Caco-2 (cell line): Measurements from ENCODE around the gene RBM4. TPM values are rescaled to one million over a fixed set of nuclear protein-coding genes. Genes with fewer than 3 reads are reported as not detected.
A peak's percentile ranks its signal among the peaks of the same experiment; 100 is the strongest.

Source experiments
- BruUV-seq: library from RNA; stranded (reverse); fragments of 400-500 nt; replicated peaks from 2 replicates; lab custom pipeline; 2021; lab: Mats Ljungman, UMichigan
- CTCF ChIA-PET: fragments of 300-600 bp; sonication (Branson Sonifier 250); formaldehyde crosslinking; loops from one replicate; lab custom pipeline; 2022; ENCODE audit warnings: antibody characterized with exemption; lab: Charles Lee
- POLR2A ChIA-PET: fragments of 300-600 bp; sonication (Branson Sonifier 250); formaldehyde crosslinking; loops from one replicate; lab custom pipeline; 2022; ENCODE audit warnings: antibody characterized with exemption; lab: Charles Lee
- DNase-seq, 2 experiments: peaks; one replicate each; pipeline versions ENCODE4 v3.0.0 to v3.0.0-alpha.2; 2020 to 2022
- H3K27me3 ChIP-seq: replicated peaks from 2 replicates; pipeline ENCODE4 v1.6.0; 2011; ENCODE audit warnings: low read length; ENCODE audit not compliant: control insufficient read depth, insufficient read depth
- H3K36me3 ChIP-seq: 2 replicates; pipeline ENCODE4 v1.5.1; 2011; ENCODE audit warnings: low read length; ENCODE audit not compliant: control insufficient read depth, insufficient read depth
- H3K4me1 ChIP-seq: fragments of 250-450 bp; sonication (Bioruptor Pico); 2 replicates; pipeline ENCODE4 v1.5.1; 2020; ENCODE audit warnings: mild to moderate bottlenecking
- H3K4me3 ChIP-seq: 2 replicates; pipeline ENCODE4 v1.5.1; 2011; ENCODE audit warnings: low read depth, mild to moderate bottlenecking, control low read depth, low read length
- H3K9me3 ChIP-seq: fragments of 250-450 bp; sonication (Bioruptor Pico); 2 replicates; pipeline ENCODE4 v1.5.1; 2020; ENCODE audit warnings: mild to moderate bottlenecking, moderate library complexity
- H3K27ac Mint-ChIP-seq: one replicate; pipeline ENCODE4 v1.8.0; 2022; ENCODE audit warnings: mixed read lengths; ENCODE audit not compliant: unreplicated experiment
- H3K27me3 Mint-ChIP-seq: one replicate; pipeline ENCODE4 v1.8.0; 2022; ENCODE audit warnings: mixed read lengths; ENCODE audit not compliant: insufficient read depth, unreplicated experiment
- H3K36me3 Mint-ChIP-seq: one replicate; pipeline ENCODE4 v1.8.0; 2022; ENCODE audit warnings: mild to moderate bottlenecking, mixed read lengths; ENCODE audit not compliant: insufficient read depth, unreplicated experiment
- H3K4me1 Mint-ChIP-seq: one replicate; pipeline ENCODE4 v1.8.0; 2022; ENCODE audit warnings: low read depth, mixed read lengths; ENCODE audit not compliant: unreplicated experiment
- H3K4me3 Mint-ChIP-seq: one replicate; pipeline ENCODE4 v1.8.0; 2022; ENCODE audit warnings: mild to moderate bottlenecking, moderate library complexity, mixed read lengths; ENCODE audit not compliant: unreplicated experiment
- H3K9me3 Mint-ChIP-seq: one replicate; pipeline ENCODE4 v1.8.0; 2022; ENCODE audit warnings: mixed read lengths; ENCODE audit not compliant: unreplicated experiment
- intact Hi-C: fragments of 100-400 bp; cut with micrococcal nuclease; formaldehyde crosslinking; loops from one replicate; pipeline ENCODE4 v1.10.0; 2022; ENCODE audit not compliant: unreplicated experiment
- total RNA-seq: library from RNA; stranded (reverse); gene quantifications from 2 replicates; pipeline ENCODE4 v1.2.3, GENCODE V29; 2022
- TF ChIP-seq, protein P1 (sequence below), 2 experiments: fragments of 200-600 bp in 1 of 2; IDR thresholded peaks; 1 replicate in 1 of 2; 2 replicates in 1 of 2; pipeline versions ENCODE4 v1.5.1 to v1.8.0; 2011 to 2022; ENCODE audit warnings: antibody characterized with exemption in 1 of 2, control low read depth in 1 of 2, inconsistent platforms in 1 of 2, low read depth in 1 of 2, low read length in 1 of 2, mild to moderate bottlenecking in 1 of 2, moderate library complexity in 1 of 2; ENCODE audit not compliant: insufficient read depth in 1 of 2, severe bottlenecking in 1 of 2, unreplicated experiment in 1 of 2

Gene RBM4
- total RNA-seq, 1 experiment from 2014 or later = 257 TPM

- Mint-ChIP-seq H3K4me1 (peaks cover 6% of the 10 kb centered on the region), H3K36me3 (peaks cover 14% of the 10 kb centered on the region), H3K27me3 (no peaks in the 10 kb centered on the region), H3K4me3 (no peak overlapping the region), H3K9me3 (no peaks in the 10 kb centered on the region), H3K27ac (no peak overlapping the region)
- Histone ChIP-seq H3K4me3 (no peak overlapping the region), H3K27me3 (no peaks in the 10 kb centered on the region), H3K9me3 (peaks cover 4% of the 10 kb centered on the region; the same call in 1 of the 2 replicates), H3K36me3 (no peaks in the 10 kb centered on the region), H3K4me1 (peaks cover 23% of the 10 kb centered on the region)
- DNase-seq = no peak
- ChIA-PET POLR2A (interaction anchor here (0.6 to 2.7 kb wide), 3 partner anchors 27 to 124 kb away, joined by 6 to 9 read pairs (median 9); partner anchors contain the start of genes PELI3, RBM14 and RBM4), CTCF (interaction anchor here (0.8 to 1.6 kb wide), 2 partner anchors 28 to 88 kb away, joined by 3 read pairs; no protein-coding TSS in a partner anchor)
- no TSS peak for BruUV-seq
- intact Hi-C loops = loop anchor here (5.0 kb wide), 1 partner anchor 43 kb away; the partner anchor contains the start of genes ACTN3 and ZDHHC24
- TF ChIP-seq, protein P1, sequence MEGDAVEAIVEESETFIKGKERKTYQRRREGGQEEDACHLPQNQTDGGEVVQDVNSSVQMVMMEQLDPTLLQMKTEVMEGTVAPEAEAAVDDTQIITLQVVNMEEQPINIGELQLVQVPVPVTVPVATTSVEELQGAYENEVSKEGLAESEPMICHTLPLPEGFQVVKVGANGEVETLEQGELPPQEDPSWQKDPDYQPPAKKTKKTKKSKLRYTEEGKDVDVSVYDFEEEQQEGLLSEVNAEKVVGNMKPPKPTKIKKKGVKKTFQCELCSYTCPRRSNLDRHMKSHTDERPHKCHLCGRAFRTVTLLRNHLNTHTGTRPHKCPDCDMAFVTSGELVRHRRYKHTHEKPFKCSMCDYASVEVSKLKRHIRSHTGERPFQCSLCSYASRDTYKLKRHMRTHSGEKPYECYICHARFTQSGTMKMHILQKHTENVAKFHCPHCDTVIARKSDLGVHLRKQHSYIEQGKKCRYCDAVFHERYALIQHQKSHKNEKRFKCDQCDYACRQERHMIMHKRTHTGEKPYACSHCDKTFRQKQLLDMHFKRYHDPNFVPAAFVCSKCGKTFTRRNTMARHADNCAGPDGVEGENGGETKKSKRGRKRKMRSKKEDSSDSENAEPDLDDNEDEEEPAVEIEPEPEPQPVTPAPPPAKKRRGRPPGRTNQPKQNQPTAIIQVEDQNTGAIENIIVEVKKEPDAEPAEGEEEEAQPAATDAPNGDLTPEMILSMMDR (IDR thresholded peaks at IDR 0.05; ENCODE audit: insufficient read depth in 1 of 2, low read depth in 1 of 2, low read length in 1 of 2, severe bottlenecking in 1 of 2, unreplicated experiment in 1 of 2) = no peak
Measured at GRCh38 chr11:66589996-66590675, 48.4 kb upstream of the RBM4 start.

GRCh38 chr11:66591175-66591574, 47.3 kb upstream of the RBM4 start:
- Histone ChIP-seq H3K4me1 (peaks cover 23% of the 10 kb centered on the region), H3K27me3 (no peaks in the 10 kb centered on the region), H3K9me3 (peaks cover 4% of the 10 kb centered on the region; the same call in 1 of the 2 replicates), H3K4me3 (no peak overlapping the region), H3K36me3 (no peaks in the 10 kb centered on the region)
- no TSS peak for BruUV-seq
- H3K36me3 Mint-ChIP-seq = peaks cover 14% of the 10 kb centered on the region
- ChIA-PET POLR2A (interaction anchor here (1.6 to 2.7 kb wide), 2 partner anchors 26 to 47 kb away, joined by 6 to 9 read pairs; partner anchors contain the start of genes RBM14 and RBM4), CTCF (interaction anchor here (0.7 to 1.6 kb wide), 2 partner anchors 45 to 87 kb away, joined by 3 read pairs; partner anchors contain the start of genes ACTN3 and ZDHHC24)
- peak overlapping the region; percentile 90 for H3K27ac Mint-ChIP-seq
- H3K4me1 Mint-ChIP-seq = peaks cover 6% of the 10 kb centered on the region
- H3K9me3 Mint-ChIP-seq = no peaks in the 10 kb centered on the region
- H3K27me3 Mint-ChIP-seq = no peaks in the 10 kb centered on the region
- TF ChIP-seq, protein P1 (IDR thresholded peaks at IDR 0.05; ENCODE audit: insufficient read depth in 1 of 2, low read depth in 1 of 2, low read length in 1 of 2, severe bottlenecking in 1 of 2, unreplicated experiment in 1 of 2) = no peak
- no peak for DNase-seq
- peak overlapping the region; percentile 79 for H3K4me3 Mint-ChIP-seq
- intact Hi-C loops = loop anchor here (5.0 kb wide), 1 partner anchor 44 kb away; the partner anchor contains the start of genes ACTN3 and ZDHHC24
